GM12875 (cell line): ENCODE results near the gene CARNS1.

Experiments used
- H3K4me3 ChIP-seq: one replicate; pipeline ENCODE4 v1.5.1; 2011; ENCODE audit warnings: low read depth, low read length, control low read depth
- TF ChIP-seq, protein P1 (sequence below): IDR thresholded peaks from 2 replicates; pipeline ENCODE4 v1.5.1; 2011; ENCODE audit warnings: low read depth, mild to moderate bottlenecking, control low read depth, inconsistent platforms, low read length, moderate library complexity, borderline replicate concordance; ENCODE audit not compliant: insufficient read depth

The CARNS1 gene

DNA sequence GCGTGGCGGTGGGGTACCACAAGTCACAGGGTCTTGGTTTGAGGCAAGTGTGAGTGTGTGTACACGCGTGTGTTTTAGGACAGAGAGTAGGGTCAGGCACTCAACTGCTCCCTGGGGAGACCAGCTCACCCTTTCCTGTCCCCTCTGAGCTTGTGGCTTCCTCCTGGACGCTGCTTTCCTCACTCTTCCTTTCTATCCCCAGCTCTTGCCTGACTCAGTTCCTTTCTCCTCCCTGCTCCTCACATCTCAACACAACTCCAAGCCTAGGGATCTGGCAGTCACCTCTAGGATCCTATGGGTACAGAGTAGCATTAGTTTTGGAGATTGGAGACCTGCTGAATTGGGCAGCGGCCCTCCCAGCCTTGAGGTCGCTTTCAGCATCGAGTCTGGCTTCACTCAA lies 46.2 kb upstream of the CARNS1 start:
- TF ChIP-seq, protein P1, sequence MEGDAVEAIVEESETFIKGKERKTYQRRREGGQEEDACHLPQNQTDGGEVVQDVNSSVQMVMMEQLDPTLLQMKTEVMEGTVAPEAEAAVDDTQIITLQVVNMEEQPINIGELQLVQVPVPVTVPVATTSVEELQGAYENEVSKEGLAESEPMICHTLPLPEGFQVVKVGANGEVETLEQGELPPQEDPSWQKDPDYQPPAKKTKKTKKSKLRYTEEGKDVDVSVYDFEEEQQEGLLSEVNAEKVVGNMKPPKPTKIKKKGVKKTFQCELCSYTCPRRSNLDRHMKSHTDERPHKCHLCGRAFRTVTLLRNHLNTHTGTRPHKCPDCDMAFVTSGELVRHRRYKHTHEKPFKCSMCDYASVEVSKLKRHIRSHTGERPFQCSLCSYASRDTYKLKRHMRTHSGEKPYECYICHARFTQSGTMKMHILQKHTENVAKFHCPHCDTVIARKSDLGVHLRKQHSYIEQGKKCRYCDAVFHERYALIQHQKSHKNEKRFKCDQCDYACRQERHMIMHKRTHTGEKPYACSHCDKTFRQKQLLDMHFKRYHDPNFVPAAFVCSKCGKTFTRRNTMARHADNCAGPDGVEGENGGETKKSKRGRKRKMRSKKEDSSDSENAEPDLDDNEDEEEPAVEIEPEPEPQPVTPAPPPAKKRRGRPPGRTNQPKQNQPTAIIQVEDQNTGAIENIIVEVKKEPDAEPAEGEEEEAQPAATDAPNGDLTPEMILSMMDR: no peak
- no peak overlapping the region for H3K4me3 ChIP-seq

DNA sequence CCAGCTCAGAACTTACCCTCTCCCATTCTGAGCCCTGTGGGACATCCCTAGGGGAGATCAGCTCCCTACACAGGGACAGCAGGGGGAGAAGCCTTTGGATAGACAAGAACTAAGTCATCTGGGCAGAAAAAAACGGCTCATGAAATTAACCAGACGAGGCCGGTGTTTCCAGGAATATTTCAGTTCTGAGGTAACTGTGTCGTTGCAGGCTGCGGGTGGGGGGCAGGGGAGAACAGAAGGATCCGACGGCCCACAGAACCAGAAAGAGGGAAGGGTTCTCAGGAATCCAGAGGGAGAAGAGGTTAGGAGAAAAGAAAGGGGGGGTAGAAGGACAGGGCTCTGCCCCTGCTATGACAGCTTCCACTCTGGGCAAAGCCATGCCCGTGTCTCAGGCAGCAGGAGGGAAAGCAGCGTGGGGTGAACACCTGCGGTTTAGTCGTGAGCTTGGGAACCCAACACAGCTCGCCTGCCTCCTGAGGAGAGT lies 45.6 kb upstream of the CARNS1 start:
- H3K4me3 ChIP-seq: no peak overlapping the region
- TF ChIP-seq, protein P1: no peak

DNA sequence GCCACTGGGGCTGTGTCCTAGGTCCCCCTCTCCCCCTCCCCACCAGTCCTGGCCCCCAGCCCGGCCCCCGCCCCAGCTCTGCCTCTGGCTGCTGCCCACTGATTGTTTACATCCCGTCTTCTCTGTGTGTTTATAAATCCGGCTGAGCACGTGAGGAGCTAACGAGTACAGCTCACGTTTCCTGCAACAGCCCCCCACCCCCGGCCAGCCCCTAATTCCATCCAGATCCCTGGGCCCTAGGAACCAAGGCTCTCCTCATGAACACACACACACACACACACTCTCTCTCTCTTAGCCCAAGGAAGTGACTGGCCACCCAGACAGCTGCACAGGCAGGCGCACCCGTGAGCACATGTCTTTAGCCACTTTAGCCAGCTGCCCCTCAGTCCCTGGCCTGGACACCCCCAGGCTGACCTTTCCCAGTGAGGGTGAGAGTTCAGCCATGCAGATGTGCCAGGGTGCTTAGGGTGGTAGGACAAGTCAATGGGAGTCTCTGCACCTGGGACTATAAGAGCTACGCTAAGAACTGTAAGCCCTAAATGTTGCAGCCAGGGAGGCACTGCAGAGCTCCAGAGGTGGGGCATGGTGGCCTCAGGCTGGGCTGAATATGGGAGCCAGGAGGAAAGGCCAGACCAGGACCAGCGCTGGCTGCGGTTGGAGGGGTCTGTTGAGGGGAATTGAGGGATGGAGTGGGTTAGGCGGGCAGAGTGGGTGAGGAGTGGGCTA lies 45.0 kb upstream of the CARNS1 start:
- TF ChIP-seq, protein P1: no peak
- no peak overlapping the region for H3K4me3 ChIP-seq

DNA sequence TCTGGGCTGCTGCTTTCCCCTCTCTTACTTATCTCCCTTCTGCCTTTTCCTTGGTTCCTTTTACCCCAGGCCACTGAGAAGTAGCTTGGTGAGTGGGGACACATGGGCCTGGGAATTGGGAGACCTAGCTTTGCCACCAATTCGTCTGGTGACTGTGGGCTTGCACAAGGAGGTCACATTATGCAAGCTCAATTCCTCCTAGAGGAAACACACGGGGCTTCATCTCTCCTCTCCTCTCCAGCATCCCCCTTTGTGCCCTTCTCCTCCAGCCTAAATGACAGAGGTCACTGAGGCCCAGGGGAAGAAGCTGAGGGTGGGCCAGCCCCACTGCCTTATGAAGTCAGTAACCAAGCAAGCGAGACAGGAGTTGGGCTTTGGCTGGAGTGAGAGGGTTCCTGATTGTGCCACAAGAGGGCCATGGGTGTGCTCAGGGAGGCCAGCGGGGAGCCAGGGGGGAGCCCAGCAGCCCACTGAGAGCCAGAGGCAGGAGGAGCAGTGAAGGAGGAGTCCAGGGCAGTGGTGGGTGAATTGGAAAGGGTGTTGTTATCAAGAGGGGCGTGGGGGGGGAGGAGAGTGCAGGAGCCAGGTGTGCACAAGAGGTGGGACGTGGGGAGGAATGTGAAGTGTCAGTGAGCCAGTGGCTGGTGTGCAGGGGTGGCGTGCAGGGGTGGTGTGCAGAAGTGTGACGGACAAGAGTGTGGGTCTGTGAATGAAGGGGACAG lies 44.1 kb upstream of the CARNS1 start:
- H3K4me3 ChIP-seq: no peak overlapping the region
- TF ChIP-seq, protein P1: peak; percentile 66; the same call in 1 of the 2 replicates

DNA sequence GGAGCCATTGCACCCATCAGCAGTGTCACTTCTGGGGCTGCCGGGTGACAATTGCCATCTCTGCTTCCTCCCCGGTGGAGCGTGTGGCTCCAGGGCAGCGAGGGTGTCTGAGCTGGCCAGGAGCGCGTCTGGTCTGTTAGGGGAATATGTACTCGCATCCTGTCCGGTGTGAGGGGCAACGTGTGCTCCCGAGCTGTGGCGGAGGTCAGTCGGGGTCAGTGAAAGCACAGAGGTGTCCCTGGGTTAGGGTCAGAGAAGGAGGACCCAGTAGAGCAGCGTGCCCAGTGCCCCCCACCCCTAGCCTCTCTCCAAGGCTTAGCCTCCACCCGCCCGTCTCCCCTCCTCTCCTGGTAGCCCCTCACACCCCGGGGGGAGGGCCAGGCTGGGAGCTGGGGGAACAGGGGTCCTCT lies 43.6 kb upstream of the CARNS1 start:
- TF ChIP-seq, protein P1: no peak
- H3K4me3 ChIP-seq: peak overlapping the region; percentile 41

DNA sequence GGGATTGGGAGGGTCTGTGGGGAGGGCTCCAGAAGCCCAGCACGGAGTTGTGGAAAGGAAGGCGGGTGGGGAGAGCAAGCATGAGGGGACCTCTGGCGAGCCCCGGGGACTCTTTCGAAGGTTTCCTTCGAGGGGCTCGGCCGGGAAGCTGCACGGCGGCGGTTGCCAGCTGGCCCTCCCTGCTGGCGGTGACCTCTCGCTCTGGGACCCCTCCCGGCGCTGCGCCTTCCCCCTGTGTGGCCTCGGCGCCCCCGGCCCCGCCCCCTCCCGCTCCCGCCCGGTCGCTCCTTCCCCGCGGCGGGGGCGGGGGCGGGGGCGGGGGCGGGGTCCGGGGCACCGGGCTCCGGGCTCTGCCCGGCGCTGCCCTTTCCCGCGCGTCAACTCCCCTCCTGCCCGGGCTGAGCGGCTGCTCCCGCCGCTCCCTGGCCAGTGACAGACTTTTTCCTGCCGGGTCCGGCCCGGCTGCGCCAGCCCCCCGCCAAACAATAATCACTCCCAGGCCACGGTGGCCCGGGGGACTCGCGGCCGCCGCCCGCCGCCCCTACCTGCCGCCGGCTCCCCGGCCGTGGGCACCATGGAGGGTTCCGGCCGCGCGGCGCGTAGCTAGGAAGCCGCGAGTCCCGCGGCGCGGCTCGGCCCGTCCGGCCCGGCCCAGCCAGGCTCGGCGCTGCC lies 43.0 kb upstream of the CARNS1 start:
- TF ChIP-seq, protein P1: no peak
- H3K4me3 ChIP-seq: peak overlapping the region; percentile 57
